Stimulated activated naive B cell treated with anti-CD40 and anti-IgM and Interleukin-4, amounts not matched to agents 10 μg/mL and 1 μg/mL and 100 μg/mL, for 72 hours (primary cell): Measurements from ENCODE around the gene ARFGEF3.

ENCODE experiments used
- ATAC-seq, 2 donors: fragments of 150-1000 bp; cut with Tn5 transposase; replicated peaks; 2 replicates each; pipeline ENCODE4 v1.10.0; 2021; ENCODE audit warnings: moderate library complexity in 1 of 2
- DNase-seq: peaks from one replicate; pipeline ENCODE4 v3.0.0; 2021
- H3K27ac Mint-ChIP-seq: one replicate; pipeline ENCODE4 v1.8.0; 2022; ENCODE audit warnings: mild to moderate bottlenecking, mixed read lengths
- H3K27me3 Mint-ChIP-seq, 2 donors: one replicate each; pipeline ENCODE4 v1.8.0; 2022; ENCODE audit warnings: mixed read lengths in 2 of 2
- H3K36me3 Mint-ChIP-seq, 2 donors: one replicate each; pipeline ENCODE4 v1.8.0; 2022; ENCODE audit warnings: mixed read lengths in 2 of 2, mild to moderate bottlenecking in 1 of 2
- H3K4me1 Mint-ChIP-seq, 2 donors: one replicate each; pipeline ENCODE4 v1.8.0; 2022; ENCODE audit warnings: mixed read lengths in 2 of 2, mild to moderate bottlenecking in 1 of 2
- H3K4me3 Mint-ChIP-seq, 2 donors: one replicate each; pipeline ENCODE4 v1.8.0; 2022; ENCODE audit warnings: mild to moderate bottlenecking in 2 of 2, mixed read lengths in 2 of 2, moderate library complexity in 1 of 2
- H3K9me3 Mint-ChIP-seq, 2 donors: one replicate each; pipeline ENCODE4 v1.8.0; 2022; ENCODE audit warnings: mixed read lengths in 2 of 2, mild to moderate bottlenecking in 1 of 2

ARFGEF3 gene

GRCh38 chr6:138382498-138383265 is 220.9 kb downstream of the ARFGEF3 start:
- no peak overlapping the region for H3K4me3 Mint-ChIP-seq
- no peaks in the 10 kb centered on the region for H3K36me3 Mint-ChIP-seq
- no peak for DNase-seq
- H3K27me3 Mint-ChIP-seq: peaks cover 0 to 5% of the 10 kb centered on the region in 2 donors
- no peaks in the 10 kb centered on the region for H3K4me1 Mint-ChIP-seq
- H3K9me3 Mint-ChIP-seq: no peaks in the 10 kb centered on the region
- ATAC-seq: no peak
- no peak overlapping the region for H3K27ac Mint-ChIP-seq

GRCh38 chr6:138383776-138384175 is 222.0 kb downstream of the ARFGEF3 start:
- H3K36me3 Mint-ChIP-seq: no peaks in the 10 kb centered on the region
- DNase-seq (no peak), ATAC-seq (no peak)
- peaks cover 3 to 10% of the 10 kb centered on the region in 2 donors for H3K27me3 Mint-ChIP-seq
- no peaks in the 10 kb centered on the region for H3K4me1 Mint-ChIP-seq
- no peak overlapping the region for H3K27ac Mint-ChIP-seq
- no peak overlapping the region for H3K4me3 Mint-ChIP-seq
- H3K9me3 Mint-ChIP-seq: no peaks in the 10 kb centered on the region

- ATAC-seq: no peak
- Mint-ChIP-seq H3K36me3 (no peaks in the 10 kb centered on the region), H3K4me1 (no peaks in the 10 kb centered on the region), H3K4me3 (no peak overlapping the region), H3K27me3 (peaks cover 9 to 18% of the 10 kb centered on the region in 2 donors), H3K9me3 (no peaks in the 10 kb centered on the region), H3K27ac (no peak overlapping the region)
- DNase-seq: no peak
Measured at GRCh38 chr6:138386897-138387296, 225.2 kb downstream of the ARFGEF3 start.

- peaks cover 9 to 12% of the 10 kb centered on the region in 2 donors for H3K27me3 Mint-ChIP-seq
- no peak overlapping the region for H3K4me3 Mint-ChIP-seq
- H3K9me3 Mint-ChIP-seq: no peaks in the 10 kb centered on the region
- ATAC-seq (no peak), DNase-seq (no peak)
- no peak overlapping the region for H3K27ac Mint-ChIP-seq
- H3K36me3 Mint-ChIP-seq: no peaks in the 10 kb centered on the region
- H3K4me1 Mint-ChIP-seq: no peaks in the 10 kb centered on the region
Measured at GRCh38 chr6:138387577-138388368, 226.0 kb downstream of the ARFGEF3 start.

- peaks cover 5 to 9% of the 10 kb centered on the region in 2 donors for H3K4me1 Mint-ChIP-seq
- no peaks in the 10 kb centered on the region for H3K36me3 Mint-ChIP-seq
- H3K9me3 Mint-ChIP-seq: no peaks in the 10 kb centered on the region
- no peak overlapping the region for H3K27ac Mint-ChIP-seq
- ATAC-seq (no peak), DNase-seq (no peak)
- H3K4me3 Mint-ChIP-seq: no peak overlapping the region
- H3K27me3 Mint-ChIP-seq: peaks cover 9 to 12% of the 10 kb centered on the region in 2 donors
Measured at GRCh38 chr6:138389551-138389950, 227.8 kb downstream of the ARFGEF3 start.
